T-cell (primary cell): ENCODE results near the gene ZNF830. TPM values are rescaled to one million over a fixed set of nuclear protein-coding genes. Genes with fewer than 3 reads are reported as not detected.
"Not testable (repeated sequence)": the region's sequence is repeated elsewhere in the genome, so short reads cannot be mapped to it uniquely, and the experiment has no call there.

ENCODE experiments used
- ATAC-seq, 4 experiments: fragments of 200-7000 bp in 3 of 4; fragments of 150-1000 bp in 1 of 4; cut with Tn5 transposase; replicated peaks in 1 of 4; 1 replicate in 3 of 4; 2 replicates in 1 of 4; pipeline ENCODE4 v1.10.0; 2021; ENCODE audit warnings: moderate library complexity in 3 of 4, mild to moderate bottlenecking in 2 of 4, moderate number of reproducible peaks in 1 of 4
- CTCF ChIA-PET, 2 donors: fragments of 300-600 bp; sonication (Branson Sonifier 250); formaldehyde crosslinking; loops; one replicate each; lab custom pipeline; 2022; ENCODE audit warnings: antibody characterized with exemption in 2 of 2; lab: Charles Lee
- POLR2A ChIA-PET, 2 donors: fragments of 300-600 bp; sonication (Branson Sonifier 250); formaldehyde crosslinking; loops; one replicate each; lab custom pipeline; 2022; ENCODE audit warnings: antibody characterized with exemption in 2 of 2; lab: Charles Lee
- DNase-seq, 35 experiments: peaks; one replicate each; pipeline versions ENCODE4 v3.0.0 to v3.0.0-alpha.2; 2013 to 2023
- H3K27ac ChIP-seq: one replicate; pipeline ENCODE4 v1.5.1; 2013; ENCODE audit warnings: low read length
- H3K27me3 ChIP-seq, 2 experiments: replicated peaks in 1 of 2; 1 replicate in 1 of 2; 2 replicates in 1 of 2; pipeline versions ENCODE4 v1.6.1 to v1.7.0; 2013; ENCODE audit warnings: low read length in 1 of 2, mixed read lengths in 1 of 2; ENCODE audit not compliant: control insufficient read depth in 2 of 2, insufficient read depth in 2 of 2; ENCODE audit errors: extremely low read depth in 1 of 2
- H3K36me3 ChIP-seq, 2 donors: 1 replicate in 1 of 2; 2 replicates in 1 of 2; pipeline versions ENCODE4 v1.6.1 to v1.7.0; 2013; ENCODE audit warnings: low read length in 1 of 2; ENCODE audit not compliant: control insufficient read depth in 2 of 2, insufficient read depth in 1 of 2; ENCODE audit errors: extremely low read depth in 1 of 2
- H3K4me1 ChIP-seq, 2 experiments: 1 replicate in 1 of 2; 2 replicates in 1 of 2; pipeline versions ENCODE4 v1.6.1 to v1.7.0; 2013; ENCODE audit warnings: low read length in 2 of 2, mixed read lengths in 1 of 2; ENCODE audit not compliant: insufficient read depth in 2 of 2, control insufficient read depth in 1 of 2; ENCODE audit errors: extremely low read depth in 1 of 2
- H3K4me3 ChIP-seq, 2 donors: 1 replicate in 1 of 2; 2 replicates in 1 of 2; pipeline versions ENCODE4 v1.5.1 to v1.7.0; 2013; ENCODE audit warnings: mild to moderate bottlenecking in 2 of 2, low read length in 1 of 2, moderate library complexity in 1 of 2; ENCODE audit not compliant: control insufficient read depth in 1 of 2; ENCODE audit errors: extremely low read depth in 1 of 2
- H3K9me3 ChIP-seq: 2 replicates; pipeline ENCODE4 v1.7.0; 2013
- H3K27ac Mint-ChIP-seq, 2 donors: one replicate each; pipeline ENCODE4 v1.8.0; 2020 to 2021; ENCODE audit warnings: mild to moderate bottlenecking in 2 of 2, mixed read lengths in 2 of 2
- H3K27me3 Mint-ChIP-seq, 2 donors: one replicate each; pipeline ENCODE4 v1.8.0; 2021 to 2022; ENCODE audit warnings: mixed read lengths in 2 of 2
- H3K36me3 Mint-ChIP-seq: one replicate; pipeline ENCODE4 v1.8.0; 2021; ENCODE audit warnings: mixed read lengths
- H3K4me1 Mint-ChIP-seq, 3 donors: one replicate each; pipeline ENCODE4 v1.8.0; 2020 to 2022; ENCODE audit warnings: mixed read lengths in 3 of 3, mild to moderate bottlenecking in 1 of 3
- H3K4me3 Mint-ChIP-seq, 3 donors: one replicate each; pipeline ENCODE4 v1.8.0; 2020 to 2022; ENCODE audit warnings: mild to moderate bottlenecking in 3 of 3, mixed read lengths in 3 of 3, moderate library complexity in 3 of 3
- H3K9me3 Mint-ChIP-seq, 3 donors: one replicate each; pipeline ENCODE4 v1.8.0; 2020 to 2022; ENCODE audit warnings: mixed read lengths in 3 of 3
- WGBS: methylation state at CpG from one replicate; pipeline ENCODE4 v1.1.5; 2013; ENCODE audit warnings: missing lambda C conversion rate; ENCODE audit not compliant: insufficient coverage; 5-methylcytosine and 5-hydroxymethylcytosine counted together
- total RNA-seq, 35 experiments: library from RNA in 6 of 35; stranded (reverse) in 6 of 35; fragments of 120-200 nt in 1 of 35; gene quantifications; one replicate each; pipeline versions ENCODE4 v1.2.1 to v1.2.4 and lab custom pipeline; 2013 to 2026

ZNF830 gene
- total RNA-seq, 5 donors from 2014 or later (not counting 1 experiment from before 2014, with no cell fraction given), result 35.4 to 42.3 (median 38.0) TPM

- H3K4me1 Mint-ChIP-seq, result peaks cover 6 to 7% (median 6%) of the 10 kb centered on the region in 3 donors
- ATAC-seq (no peak), DNase-seq (no peak)
- peaks cover 5 to 79% of the 10 kb centered on the region in 2 donors for H3K36me3 ChIP-seq
- H3K27ac Mint-ChIP-seq, result peak overlapping the region; percentile 39 to 43
- H3K27me3 ChIP-seq, result no peaks in the 10 kb centered on the region
- H3K9me3 Mint-ChIP-seq, result no peaks in the 10 kb centered on the region
- no peaks in the 10 kb centered on the region for H3K27me3 Mint-ChIP-seq
- POLR2A ChIA-PET, result no interaction called here
- WGBS, result 97% methylated on average over 9 of the region's 11 CpGs
- H3K36me3 Mint-ChIP-seq, result peaks cover 44% of the 10 kb centered on the region
- peaks cover 0 to 8% of the 10 kb centered on the region in 2 experiments for H3K4me1 ChIP-seq
- CTCF ChIA-PET, result interaction anchor here (0.9 to 1.2 kb wide), 2 partner anchors 92 to 121 kb away, joined by 3 read pairs; no protein-coding TSS in a partner anchor
- no peak overlapping the region for H3K27ac ChIP-seq
- H3K4me3 Mint-ChIP-seq, result no peak overlapping the region
- no peaks in the 10 kb centered on the region for H3K9me3 ChIP-seq
- H3K4me3 ChIP-seq, result no peak overlapping the region
These were observed 36.1 kb downstream of the ZNF830 start for GRCh38 chr17:34997355-34997862.

- peaks cover 11 to 74% of the 10 kb centered on the region in 2 donors for H3K36me3 ChIP-seq
- 20% methylated on average over 1 of the region's 5 CpGs for WGBS
- no peaks in the 10 kb centered on the region for H3K9me3 ChIP-seq
- Mint-ChIP-seq H3K27ac (peak overlapping the region; percentile 68 to 89), H3K4me3 (no peak overlapping the region), H3K27me3 (no peaks in the 10 kb centered on the region), H3K4me1 (peaks cover 6 to 7% (median 6%) of the 10 kb centered on the region in 3 donors), H3K9me3 (no peaks in the 10 kb centered on the region), H3K36me3 (peaks cover 42% of the 10 kb centered on the region)
- peak; percentile 88 to 94 (median 92) for ATAC-seq
- ChIA-PET CTCF (interaction anchor here in 1 of 2 donors (1.5 to 2.6 kb wide), 2 partner anchors 66 to 121 kb away, joined by 5 to 14 read pairs; partner anchors contain the start of genes RAD51D and RFFL), POLR2A (no interaction called here)
- no peak overlapping the region for H3K27ac ChIP-seq
- H3K27me3 ChIP-seq, result no peaks in the 10 kb centered on the region
- no peak overlapping the region for H3K4me3 ChIP-seq
- peak; percentile 48 to 84 (median 72) for DNase-seq
- peaks cover 0 to 8% of the 10 kb centered on the region in 2 experiments for H3K4me1 ChIP-seq
These were observed 36.9 kb downstream of the ZNF830 start for GRCh38 chr17:34998205-34998604.

GRCh38 chr17:34999456-34999855 lies 38.1 kb downstream of the ZNF830 start:
- H3K27ac ChIP-seq, result no peak overlapping the region
- no peak overlapping the region for H3K4me3 Mint-ChIP-seq
- H3K4me1 ChIP-seq, result peaks cover 0 to 8% of the 10 kb centered on the region in 2 experiments
- H3K27me3 Mint-ChIP-seq, result no peaks in the 10 kb centered on the region
- no peaks in the 10 kb centered on the region for H3K27me3 ChIP-seq
- H3K9me3 ChIP-seq, result no peaks in the 10 kb centered on the region
- H3K27ac Mint-ChIP-seq, result peak overlapping the region in 1 of 2 donors; percentile 64
- ATAC-seq (no peak), DNase-seq (no peak)
- peaks cover 7 to 69% of the 10 kb centered on the region in 2 donors for H3K36me3 ChIP-seq
- H3K36me3 Mint-ChIP-seq, result peaks cover 34% of the 10 kb centered on the region
- H3K4me1 Mint-ChIP-seq, result peaks cover 6 to 7% (median 6%) of the 10 kb centered on the region in 3 donors
- CTCF ChIA-PET, result interaction anchor here (0.5 to 2.6 kb wide), 9 partner anchors 9 to 122 kb away, joined by 3 to 14 read pairs (median 3); partner anchors contain the start of genes FNDC8 (in 1 of the 2), RAD51D (in 1 of the 2) and RFFL (in 1 of the 2)
- POLR2A ChIA-PET, result no interaction called here
- H3K9me3 Mint-ChIP-seq, result no peaks in the 10 kb centered on the region
- no peak overlapping the region for H3K4me3 ChIP-seq
- 94% methylated on average over 2 of the region's 2 CpGs for WGBS

- ATAC-seq, POLR2A ChIA-PET, H3K4me3 ChIP-seq, H3K27ac ChIP-seq, H3K4me1 Mint-ChIP-seq, H3K27me3 ChIP-seq, H3K4me1 ChIP-seq, H3K27me3 Mint-ChIP-seq, H3K4me3 Mint-ChIP-seq, H3K9me3 ChIP-seq, H3K9me3 Mint-ChIP-seq, DNase-seq: not testable (repeated sequence)
- CTCF ChIA-PET, result interaction anchor here in 1 of 2 donors (0.7 to 2.6 kb wide), 2 partner anchors 74 to 118 kb away, joined by 3 to 14 read pairs; partner anchors contain the start of gene RAD51D
- H3K36me3 Mint-ChIP-seq, result peaks cover 31% of the 10 kb centered on the region
- WGBS, result 97% methylated on average over 9 of the region's 14 CpGs
- H3K27ac Mint-ChIP-seq, result peak overlapping the region; percentile 58 to 83
- H3K36me3 ChIP-seq, result peaks cover 11 to 58% of the 10 kb centered on the region in 2 donors
These were observed 39.6 kb downstream of the ZNF830 start for GRCh38 chr17:35000965-35001364.

GRCh38 chr17:35001549-35001948 lies 40.2 kb downstream of the ZNF830 start:
- no CpG with 5 or more reads among the region's 2 CpGs for WGBS
- POLR2A ChIA-PET, result no interaction called here
- H3K27ac ChIP-seq, result no peak overlapping the region
- H3K4me3 ChIP-seq, result no peak overlapping the region
- ATAC-seq, result no peak
- CTCF ChIA-PET, result no interaction called here
- H3K4me3 Mint-ChIP-seq, result no peak overlapping the region
- H3K27me3 Mint-ChIP-seq, result no peaks in the 10 kb centered on the region
- no peaks in the 10 kb centered on the region for H3K27me3 ChIP-seq
- peaks cover 11 to 52% of the 10 kb centered on the region in 2 donors for H3K36me3 ChIP-seq
- no peaks in the 10 kb centered on the region for H3K9me3 Mint-ChIP-seq
- H3K36me3 Mint-ChIP-seq, result peaks cover 27% of the 10 kb centered on the region
- no peak for DNase-seq
- peaks cover 0 to 8% of the 10 kb centered on the region in 2 experiments for H3K4me1 ChIP-seq
- H3K9me3 ChIP-seq, result no peaks in the 10 kb centered on the region
- peaks cover 6 to 7% (median 6%) of the 10 kb centered on the region in 3 donors for H3K4me1 Mint-ChIP-seq
- peak overlapping the region; percentile 58 to 83 for H3K27ac Mint-ChIP-seq

- peak overlapping the region; percentile 55 for H3K27ac Mint-ChIP-seq
- Histone ChIP-seq H3K4me1 (peaks cover 0 to 7% of the 10 kb centered on the region in 2 experiments), H3K9me3 (no peaks in the 10 kb centered on the region), H3K27ac (no peak overlapping the region), H3K4me3 (no peak overlapping the region), H3K27me3 (no peaks in the 10 kb centered on the region), H3K36me3 (peaks cover 11 to 49% of the 10 kb centered on the region in 2 donors)
- H3K27me3 Mint-ChIP-seq, result no peaks in the 10 kb centered on the region
- ATAC-seq (no peak), DNase-seq (no peak)
- H3K9me3 Mint-ChIP-seq, result no peaks in the 10 kb centered on the region
- ChIA-PET POLR2A (interaction anchor here in 1 of 2 donors (0.7 kb wide), 1 partner anchor 70 kb away, joined by 3 read pairs; no protein-coding TSS in a partner anchor), CTCF (no interaction called here)
- H3K4me3 Mint-ChIP-seq, result no peak overlapping the region
- H3K36me3 Mint-ChIP-seq, result peaks cover 36% of the 10 kb centered on the region
- WGBS, result 96% methylated on average over 10 of the region's 15 CpGs
- peaks cover 5 to 12% (median 6%) of the 10 kb centered on the region in 3 donors for H3K4me1 Mint-ChIP-seq
These were observed 41.7 kb downstream of the ZNF830 start for GRCh38 chr17:35002876-35003551.
